Progenitor cell of endocrine pancreas (in vitro differentiated cells): ENCODE measurements around the gene FCRL2. TPM values are rescaled to one million over a fixed set of nuclear protein-coding genes. Genes with fewer than 3 reads are reported as not detected.
A peak's percentile ranks its signal among the peaks of the same experiment; 100 is the strongest.
"Not testable (repeated sequence)": the region's sequence is repeated elsewhere in the genome, so short reads cannot be mapped to it uniquely, and the experiment has no call there.

ENCODE experiments used
- DNase-seq: peaks from one replicate; pipeline ENCODE4 v3.0.0; 2021; ENCODE audit warnings: low spot score; ENCODE audit not compliant: unreplicated experiment
- H3K27ac Mint-ChIP-seq: 2 replicates; pipeline ENCODE4 v1.8.0; 2021; ENCODE audit warnings: mild to moderate bottlenecking, moderate library complexity, mixed read lengths
- H3K27me3 Mint-ChIP-seq: 2 replicates; pipeline ENCODE4 v1.8.0; 2021; ENCODE audit warnings: mixed read lengths
- H3K36me3 Mint-ChIP-seq: 2 replicates; pipeline ENCODE4 v1.8.0; 2022; ENCODE audit warnings: mixed read lengths; ENCODE audit not compliant: insufficient read depth
- H3K4me1 Mint-ChIP-seq: 2 replicates; pipeline ENCODE4 v1.8.0; 2021; ENCODE audit warnings: low read depth, mixed read lengths
- H3K4me3 Mint-ChIP-seq: 2 replicates; pipeline ENCODE4 v1.8.0; 2021; ENCODE audit warnings: low read depth, mild to moderate bottlenecking, moderate library complexity, mixed read lengths
- H3K9me3 Mint-ChIP-seq: 2 replicates; pipeline ENCODE4 v1.8.0; 2021; ENCODE audit warnings: low read depth, mixed read lengths
- CTCF ChIP-seq: fragments of 200-600 bp; sonication (generic); IDR thresholded peaks from one replicate; pipeline ENCODE4 v1.5.0; 2021; ENCODE audit warnings: antibody characterized with exemption, mild to moderate bottlenecking; ENCODE audit not compliant: unreplicated experiment
- total RNA-seq: library from RNA; stranded (reverse); gene quantifications from 2 replicates; pipeline ENCODE4 v1.2.1, GENCODE V29; 2021

The FCRL2 gene
- total RNA-seq, 1 donor from 2014 or later, result not detected

GRCh38 chr1:157753611-157754010 is 23.3 kb downstream of the FCRL2 start:
- TF ChIP-seq CTCF, result no peak
- Mint-ChIP-seq H3K27ac (no peak overlapping the region), H3K9me3 (no peaks in the 10 kb centered on the region), H3K4me3 (no peak overlapping the region), H3K36me3 (no peaks in the 10 kb centered on the region), H3K4me1 (no peaks in the 10 kb centered on the region), H3K27me3 (no peaks in the 10 kb centered on the region)
- DNase-seq, result no peak

GRCh38 chr1:157751283-157751682 is 25.6 kb downstream of the FCRL2 start:
- no peak for TF ChIP-seq CTCF
- no peaks in the 10 kb centered on the region for H3K27me3 Mint-ChIP-seq
- H3K36me3 Mint-ChIP-seq, result no peaks in the 10 kb centered on the region
- no peak overlapping the region for H3K27ac Mint-ChIP-seq
- no peak for DNase-seq
- H3K4me1 Mint-ChIP-seq, result no peaks in the 10 kb centered on the region
- no peak overlapping the region for H3K4me3 Mint-ChIP-seq
- no peaks in the 10 kb centered on the region for H3K9me3 Mint-ChIP-seq

DNA sequence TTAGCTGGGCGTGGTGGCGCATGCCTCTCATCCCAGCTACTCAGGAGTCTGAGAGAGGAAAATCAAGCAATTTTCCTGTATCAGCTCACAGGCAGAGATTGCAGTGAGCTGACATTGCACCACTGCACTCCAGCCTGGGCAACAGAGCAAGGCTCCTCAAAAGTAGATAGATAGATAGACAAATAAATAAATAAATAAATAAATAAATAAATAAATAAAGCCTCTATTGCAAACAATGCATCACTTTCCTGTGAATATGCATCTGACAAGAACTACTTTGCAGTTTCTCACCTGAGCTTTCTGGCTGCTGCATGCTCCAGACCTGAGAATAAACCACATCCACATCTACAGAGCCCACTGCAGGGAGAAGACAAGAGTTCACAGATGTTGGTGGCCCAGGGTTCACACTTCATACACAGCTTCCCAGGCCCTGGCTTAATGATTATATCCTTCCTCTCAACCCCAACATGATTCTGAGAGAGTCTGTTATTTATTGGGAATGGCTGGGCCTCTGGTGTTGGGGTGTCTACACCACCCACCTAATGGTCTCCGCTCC is 28.6 kb downstream of the FCRL2 start:
- Mint-ChIP-seq H3K4me1 (no peaks in the 10 kb centered on the region), H3K9me3 (no peaks in the 10 kb centered on the region), H3K4me3 (no peak overlapping the region), H3K27me3 (no peaks in the 10 kb centered on the region), H3K27ac (no peak overlapping the region), H3K36me3 (no peaks in the 10 kb centered on the region)
- DNase-seq, result no peak
- TF ChIP-seq CTCF, result no peak

- Mint-ChIP-seq H3K27ac (peak overlapping the region; percentile 33), H3K4me1 (no peaks in the 10 kb centered on the region), H3K9me3 (no peaks in the 10 kb centered on the region), H3K27me3 (no peaks in the 10 kb centered on the region), H3K4me3 (no peak overlapping the region), H3K36me3 (no peaks in the 10 kb centered on the region)
- TF ChIP-seq CTCF, result no peak
- DNase-seq, result no peak
Observed at GRCh38 chr1:157739229-157739901, 37.6 kb downstream of the FCRL2 start.

DNA sequence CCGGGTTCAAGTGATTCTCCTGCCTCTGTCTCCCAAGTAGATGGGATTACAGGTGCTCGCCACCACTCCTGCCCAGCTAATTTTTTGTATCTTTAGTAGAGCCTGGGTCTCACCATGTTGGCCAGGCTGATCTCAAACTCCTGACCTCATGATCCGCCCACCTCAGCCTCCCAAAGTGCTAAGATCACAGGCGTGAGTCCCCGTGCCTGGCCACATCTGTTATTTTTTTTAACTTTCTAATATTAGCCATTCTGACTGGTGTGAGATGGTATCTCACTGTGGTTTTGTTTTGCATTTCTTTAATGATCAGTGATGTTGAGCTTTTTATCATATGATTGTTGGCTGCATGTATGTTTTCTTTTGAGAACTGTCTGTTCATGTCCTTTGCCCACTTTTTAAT is 40.9 kb downstream of the FCRL2 start:
- not testable (repeated sequence) for H3K27ac Mint-ChIP-seq

GRCh38 chr1:157734321-157734720 is 42.6 kb downstream of the FCRL2 start:
- Mint-ChIP-seq H3K4me3 (no peak overlapping the region), H3K36me3 (no peaks in the 10 kb centered on the region), H3K27me3 (no peaks in the 10 kb centered on the region), H3K9me3 (no peaks in the 10 kb centered on the region), H3K4me1 (no peaks in the 10 kb centered on the region), H3K27ac (no peak overlapping the region)
- no peak for DNase-seq
- no peak for TF ChIP-seq CTCF

More for the DNA sequence above, 40.9 kb downstream of the FCRL2 start:
- not testable (repeated sequence) for H3K27me3 Mint-ChIP-seq, H3K36me3 Mint-ChIP-seq, DNase-seq, H3K4me3 Mint-ChIP-seq, H3K9me3 Mint-ChIP-seq, H3K4me1 Mint-ChIP-seq
